Measurements from ENCODE around the gene VAV2.

- TF ChIP-seq NR3C1 (IDR thresholded peaks at IDR 0.05) (no peak), RFX5 (IDR thresholded peaks at IDR 0.05) (no peak), REST (IDR thresholded peaks at IDR 0.05) (no peak), ZFP36 (IDR thresholded peaks at IDR 0.05; ENCODE audit: borderline replicate concordance, partially characterized antibody) (no peak), USF2 (IDR thresholded peaks at IDR 0.05) (no peak), PHF8 (IDR thresholded peaks at IDR 0.05; ENCODE audit: borderline replicate concordance, low read depth) (no peak), EP300 (IDR thresholded peaks at IDR 0.05) (no peak), RCOR1 (IDR thresholded peaks at IDR 0.05; ENCODE audit: low read depth, low read length) (no peak), CTCF (IDR thresholded peaks at IDR 0.05) (no peak), BHLHE40 (IDR thresholded peaks at IDR 0.05; ENCODE audit: low read depth, low read length) (no peak), POLR2A (IDR thresholded peaks at IDR 0.05; ENCODE audit: low read length) (no peak), CBX2 (IDR thresholded peaks at IDR 0.05; ENCODE audit: borderline replicate concordance, low read depth) (no peak)
Observed at GRCh38 chr9:133768859-133769510, 223.1 kb downstream of the VAV2 start.

Measured in A549 (cell line).